A549 treated with AZD2906 at 1 μM for 4 hours (cell line): ENCODE measurements around the gene RNF113B. TPM values are rescaled to one million over a fixed set of nuclear protein-coding genes. Genes with fewer than 3 reads are reported as not detected.

Source experiments
- total RNA-seq: library from RNA; stranded (reverse); fragments of 200-300 nt; extraction: Qiagen RNA extraction; gene quantifications from 5 replicates; pipeline ENCODE4 v1.2.3, GENCODE V29; 2022

Gene RNF113B
- not detected in 5 replicates for total RNA-seq

GRCh38 chr13:98176777-98177608 lies at the start of gene RNF113B:
Gene RNF113B, minus strand, starts transcription at chr13:98177269. Its CDS starts 33 bp downstream, at chr13:98177236.

GRCh38 chr13:98142380-98143156 lies 34.5 kb downstream of the RNF113B start, which contains the start of gene FARP1:
Gene FARP1, plus strand, starts transcription at chr13:98143094. Its CDS starts 70,149 bp downstream, at chr13:98213243.

Other genes starting within 250 kb of the RNF113B start
- 66.8 to 97.0 TPM (median 76.4 TPM) in 5 replicates for gene IPO5, start 223.6 kb downstream of the RNF113B start, total RNA-seq
- gene FARP1, start 34.2 kb downstream of the RNF113B start, total RNA-seq: 15.8 to 19.6 TPM (median 17.7 TPM) in 5 replicates